Smooth muscle cell (in vitro differentiated cells): ENCODE measurements around the gene FBRS. TPM values are rescaled to one million over a fixed set of nuclear protein-coding genes. Genes with fewer than 3 reads are reported as not detected.

Experiments
- DNase-seq: peaks from one replicate; lab custom pipeline; 2025; ENCODE audit not compliant: unreplicated experiment; lab: John Stamatoyannopoulos, UW
- H2AFZ ChIP-seq: fragments of 200-600 bp; sonication (generic); 2 replicates; pipeline ENCODE4 v1.6.0; 2016; ENCODE audit warnings: antibody characterized with exemption, low read depth, mild to moderate bottlenecking
- H3F3A ChIP-seq: fragments of 200-600 bp; sonication (generic); 2 replicates; pipeline ENCODE4 v1.6.0; 2017; ENCODE audit warnings: antibody characterized with exemption, low read depth
- H3K27ac ChIP-seq: fragments of 200-600 bp; sonication (generic); 2 replicates; pipeline ENCODE4 v1.5.1; 2016; ENCODE audit warnings: low read depth, mild to moderate bottlenecking
- H3K27me3 ChIP-seq: fragments of 200-600 bp; sonication (generic); 2 replicates; pipeline ENCODE4 v1.6.1; 2016; ENCODE audit warnings: low read depth, mild to moderate bottlenecking
- H3K36me3 ChIP-seq: fragments of 200-600 bp; sonication (generic); 2 replicates; pipeline ENCODE4 v1.5.1; 2016; ENCODE audit warnings: low read depth
- H3K4me1 ChIP-seq: fragments of 200-600 bp; sonication (generic); 2 replicates; pipeline ENCODE4 v1.5.1; 2016; ENCODE audit warnings: low read depth
- H3K4me2 ChIP-seq: fragments of 200-600 bp; sonication (generic); 2 replicates; pipeline ENCODE4 v1.6.0; 2016; ENCODE audit warnings: mild to moderate bottlenecking
- H3K4me3 ChIP-seq: fragments of 200-600 bp; sonication (generic); 2 replicates; pipeline ENCODE4 v1.5.1; 2016; ENCODE audit warnings: mild to moderate bottlenecking
- H3K79me2 ChIP-seq: fragments of 200-600 bp; sonication (generic); 2 replicates; pipeline ENCODE4 v1.6.0; 2016; ENCODE audit warnings: low read depth, mild to moderate bottlenecking
- H3K9ac ChIP-seq: fragments of 200-600 bp; sonication (generic); 2 replicates; pipeline ENCODE4 v1.6.0; 2016; ENCODE audit warnings: low read depth
- H3K9me3 ChIP-seq: fragments of 200-600 bp; sonication (generic); replicated peaks from 2 replicates; pipeline ENCODE4 v1.5.1; 2016; ENCODE audit warnings: low read depth
- H4K20me1 ChIP-seq: fragments of 200-600 bp; sonication (generic); 2 replicates; pipeline ENCODE4 v1.6.0; 2016; ENCODE audit warnings: low read depth
- WGBS: methylation state at CpG from one replicate; pipeline ENCODE4 v1.1.7; 2016; ENCODE audit warnings: low lambda C conversion rate; 5-methylcytosine and 5-hydroxymethylcytosine counted together
- polyA plus RNA-seq: library from polyadenylated mRNA; unstranded; fragments of >200 nt; fragmentation: Nextera tagmentation; extraction: Ambion mirVana; gene quantifications from 2 replicates; pipeline ENCODE4 v1.2.1, GENCODE V29; 2016
- total RNA-seq: library from RNA; depleted of rRNA; stranded (reverse); fragments of >200 nt; gene quantifications from 2 replicates; pipeline ENCODE4 v1.2.3, GENCODE V29; 2014
- TF ChIP-seq, protein P1 (sequence below): fragments of 200-600 bp; sonication (generic); IDR thresholded peaks from 2 replicates; pipeline ENCODE4 v1.5.1; 2017; ENCODE audit warnings: borderline replicate concordance, mild to moderate bottlenecking, antibody characterized with exemption; ENCODE audit not compliant: insufficient read depth, poor library complexity, severe bottlenecking

Gene FBRS
- total and polyA plus RNA-seq, 2 experiments from 2014 or later, result 18.3 to 21.9 TPM

DNA sequence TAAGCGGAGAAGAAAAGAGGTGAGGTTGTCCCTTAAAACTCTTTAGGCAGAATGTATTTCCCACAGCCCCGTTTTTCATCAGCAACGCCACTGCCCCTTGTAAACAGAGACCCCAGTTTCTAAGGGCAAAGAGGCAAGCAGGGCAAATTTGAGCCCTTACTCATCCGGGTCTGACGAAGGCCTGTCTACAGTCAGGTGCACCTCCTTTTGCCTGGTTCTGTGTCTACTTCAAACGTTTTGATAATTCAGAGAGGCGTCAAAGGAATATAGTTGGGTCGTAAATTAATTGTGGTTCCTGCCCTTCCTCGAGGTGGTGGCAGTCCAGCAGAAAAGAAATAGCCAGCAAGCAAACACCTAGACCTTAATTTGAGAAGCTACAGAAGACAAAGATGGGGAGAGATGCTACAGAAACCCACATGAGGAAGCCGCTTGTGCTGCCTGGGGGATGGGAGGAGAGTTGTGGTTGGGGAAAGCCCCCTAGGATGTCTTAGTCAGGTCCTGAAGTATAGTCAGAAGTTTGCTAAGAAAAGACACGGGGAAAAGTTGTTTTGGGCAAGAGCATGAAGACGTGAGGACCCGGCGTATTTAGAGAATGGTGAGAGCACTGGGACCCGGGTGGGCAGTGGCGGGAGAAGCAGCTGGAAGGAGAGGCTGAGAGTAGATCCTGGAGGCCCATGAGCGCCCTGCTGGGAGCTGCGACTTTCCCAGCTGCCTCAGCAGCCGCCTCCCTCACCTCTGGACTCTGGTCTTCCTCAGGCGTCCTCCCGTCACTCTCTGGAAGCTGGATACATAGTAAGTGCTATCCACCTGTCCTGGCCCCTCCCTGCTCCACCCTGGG is 2.4 kb downstream of the FBRS start:
- TF ChIP-seq, protein P1, sequence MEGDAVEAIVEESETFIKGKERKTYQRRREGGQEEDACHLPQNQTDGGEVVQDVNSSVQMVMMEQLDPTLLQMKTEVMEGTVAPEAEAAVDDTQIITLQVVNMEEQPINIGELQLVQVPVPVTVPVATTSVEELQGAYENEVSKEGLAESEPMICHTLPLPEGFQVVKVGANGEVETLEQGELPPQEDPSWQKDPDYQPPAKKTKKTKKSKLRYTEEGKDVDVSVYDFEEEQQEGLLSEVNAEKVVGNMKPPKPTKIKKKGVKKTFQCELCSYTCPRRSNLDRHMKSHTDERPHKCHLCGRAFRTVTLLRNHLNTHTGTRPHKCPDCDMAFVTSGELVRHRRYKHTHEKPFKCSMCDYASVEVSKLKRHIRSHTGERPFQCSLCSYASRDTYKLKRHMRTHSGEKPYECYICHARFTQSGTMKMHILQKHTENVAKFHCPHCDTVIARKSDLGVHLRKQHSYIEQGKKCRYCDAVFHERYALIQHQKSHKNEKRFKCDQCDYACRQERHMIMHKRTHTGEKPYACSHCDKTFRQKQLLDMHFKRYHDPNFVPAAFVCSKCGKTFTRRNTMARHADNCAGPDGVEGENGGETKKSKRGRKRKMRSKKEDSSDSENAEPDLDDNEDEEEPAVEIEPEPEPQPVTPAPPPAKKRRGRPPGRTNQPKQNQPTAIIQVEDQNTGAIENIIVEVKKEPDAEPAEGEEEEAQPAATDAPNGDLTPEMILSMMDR, result no peak
- H3F3A ChIP-seq, result peaks cover 13% of the 10 kb centered on the region
- peaks cover 8% of the 10 kb centered on the region for H3K36me3 ChIP-seq
- peaks cover 41% of the 10 kb centered on the region for H3K79me2 ChIP-seq
- H4K20me1 ChIP-seq, result peaks cover 61% of the 10 kb centered on the region
- 83% methylated on average over 20 of the region's 21 CpGs for WGBS
- H3K27ac ChIP-seq, result peak overlapping the region; percentile 95
- no peaks in the 10 kb centered on the region for H3K9me3 ChIP-seq
- DNase-seq, result no peak
- peak overlapping the region; percentile 99 for H3K4me2 ChIP-seq
- peak overlapping the region; percentile 82 for H3K4me3 ChIP-seq
- H2AFZ ChIP-seq, result no peak overlapping the region
- H3K27me3 ChIP-seq, result no peaks in the 10 kb centered on the region
- H3K4me1 ChIP-seq, result peaks cover 13% of the 10 kb centered on the region
- peak overlapping the region; percentile 97 for H3K9ac ChIP-seq

DNA sequence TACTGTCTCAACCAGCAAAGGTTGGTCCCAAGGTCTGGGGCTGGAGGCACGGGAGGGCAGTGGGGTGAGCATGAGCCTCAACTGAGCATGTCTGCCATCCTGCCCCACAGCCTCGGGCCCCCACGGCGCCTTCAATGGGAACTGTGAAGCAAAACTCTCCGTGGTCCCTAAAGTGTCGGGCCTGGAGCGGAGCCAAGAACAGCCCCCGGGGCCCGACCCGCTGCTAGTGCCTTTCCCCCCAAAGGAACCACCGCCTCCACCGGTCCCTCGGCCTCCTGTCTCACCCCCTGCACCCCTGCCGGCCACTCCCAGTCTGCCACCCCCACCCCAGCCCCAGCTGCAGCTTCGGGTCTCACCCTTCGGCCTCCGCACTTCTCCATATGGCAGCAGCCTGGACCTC is 4.2 kb downstream of the FBRS start:
- H3K4me2 ChIP-seq, result no peak overlapping the region
- H3K79me2 ChIP-seq, result peaks cover 41% of the 10 kb centered on the region
- H2AFZ ChIP-seq, result no peak overlapping the region
- DNase-seq, result no peak
- no peaks in the 10 kb centered on the region for H3K27me3 ChIP-seq
- H3K9me3 ChIP-seq, result no peaks in the 10 kb centered on the region
- peaks cover 8% of the 10 kb centered on the region for H3K36me3 ChIP-seq
- H3K9ac ChIP-seq, result no peak overlapping the region
- peaks cover 13% of the 10 kb centered on the region for H3K4me1 ChIP-seq
- 98% methylated on average over 17 of the region's 17 CpGs for WGBS
- no peak overlapping the region for H3K27ac ChIP-seq
- H3F3A ChIP-seq, result peaks cover 6% of the 10 kb centered on the region
- TF ChIP-seq, protein P1, result no peak
- H3K4me3 ChIP-seq, result no peak overlapping the region
- peaks cover 79% of the 10 kb centered on the region for H4K20me1 ChIP-seq

DNA sequence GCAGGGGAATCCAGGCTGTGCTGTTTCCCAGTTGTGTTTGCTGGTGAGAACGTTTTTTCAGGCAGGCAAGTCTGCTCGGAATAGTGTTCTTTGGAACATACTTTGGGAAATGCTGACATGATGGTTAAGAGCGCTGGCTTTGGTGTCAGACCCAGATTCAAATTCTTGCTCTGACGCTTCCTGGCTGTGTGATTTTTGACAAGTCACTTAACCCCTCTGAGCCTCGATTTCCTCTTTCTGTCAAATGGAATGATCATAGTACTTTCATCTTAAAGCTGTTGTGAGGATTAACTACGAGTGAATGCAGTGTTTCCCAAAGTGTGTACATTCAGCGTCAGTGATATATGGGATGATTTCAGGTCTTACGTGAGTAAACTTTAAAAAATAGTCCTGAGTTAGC is 4.8 kb downstream of the FBRS start:
- no peaks in the 10 kb centered on the region for H3K27me3 ChIP-seq
- H3F3A ChIP-seq, result peaks cover 4% of the 10 kb centered on the region
- H3K9me3 ChIP-seq, result no peaks in the 10 kb centered on the region
- H3K4me1 ChIP-seq, result peaks cover 13% of the 10 kb centered on the region
- H3K9ac ChIP-seq, result no peak overlapping the region
- peaks cover 8% of the 10 kb centered on the region for H3K36me3 ChIP-seq
- no peak for DNase-seq
- H3K79me2 ChIP-seq, result peaks cover 41% of the 10 kb centered on the region
- H3K4me3 ChIP-seq, result no peak overlapping the region
- no peak overlapping the region for H3K27ac ChIP-seq
- no peak overlapping the region for H3K4me2 ChIP-seq
- H4K20me1 ChIP-seq, result peaks cover 85% of the 10 kb centered on the region
- WGBS, result 93% methylated on average over 8 of the region's 8 CpGs
- TF ChIP-seq, protein P1, result no peak
- H2AFZ ChIP-seq, result no peak overlapping the region
